GM19324 (cell line): ENCODE results near the gene SLC10A2.

Source experiments
- ATAC-seq: cut with Tn5 transposase; IDR thresholded peaks from one replicate; pipeline ENCODE4 v1.9.1; 2021; ENCODE audit warnings: mild to moderate bottlenecking, moderate library complexity; ENCODE audit not compliant: unreplicated experiment, low FRiP score

SLC10A2 gene

GRCh38 chr13:103055166-103055565 is 11.1 kb downstream of the SLC10A2 start:
- ATAC-seq, result no peak

GRCh38 chr13:103046676-103047075 is 19.5 kb downstream of the SLC10A2 start:
- no peak for ATAC-seq

- ATAC-seq, result no peak
Measured at GRCh38 chr13:103044056-103044455, 22.2 kb downstream of the SLC10A2 start.

- no peak for ATAC-seq
Measured at GRCh38 chr13:103040006-103040405, 26.2 kb downstream of the SLC10A2 start.

GRCh38 chr13:103039183-103039582 is 27.0 kb downstream of the SLC10A2 start:
- no peak for ATAC-seq

- no peak for ATAC-seq
Measured at GRCh38 chr13:103036268-103036667, 29.9 kb downstream of the SLC10A2 start.

- ATAC-seq, result no peak
Measured at GRCh38 chr13:103033999-103034398, 32.2 kb downstream of the SLC10A2 start.

- peak; percentile 90 for ATAC-seq
Measured at GRCh38 chr13:103031332-103031873, 34.8 kb downstream of the SLC10A2 start.

GRCh38 chr13:103030776-103031175 is 35.4 kb downstream of the SLC10A2 start:
- peak; percentile 10 for ATAC-seq

- ATAC-seq, result no peak
Measured at GRCh38 chr13:103029798-103030197, 36.4 kb downstream of the SLC10A2 start.

GRCh38 chr13:103022336-103022735 is 43.9 kb downstream of the SLC10A2 start:
- no peak for ATAC-seq

- no peak for ATAC-seq
Measured at GRCh38 chr13:103018556-103018955, 47.7 kb downstream of the SLC10A2 start.

GRCh38 chr13:103012646-103013045 is 53.6 kb downstream of the SLC10A2 start:
- no peak for ATAC-seq

GRCh38 chr13:103009051-103009840 is 57.0 kb downstream of the SLC10A2 start:
- no peak for ATAC-seq

- ATAC-seq, result peak; percentile 28
Measured at GRCh38 chr13:103007427-103007762, 58.8 kb downstream of the SLC10A2 start.

GRCh38 chr13:103006641-103007426 is 59.4 kb downstream of the SLC10A2 start:
- ATAC-seq, result peak; percentile 94

GRCh38 chr13:103004661-103005345 is 61.4 kb downstream of the SLC10A2 start:
- no peak for ATAC-seq

GRCh38 chr13:103003631-103004030 is 62.6 kb downstream of the SLC10A2 start:
- no peak for ATAC-seq

GRCh38 chr13:103002279-103002678 is 63.9 kb downstream of the SLC10A2 start:
- ATAC-seq, result no peak

GRCh38 chr13:103000157-103000556 is 66.1 kb downstream of the SLC10A2 start:
- no peak for ATAC-seq

GRCh38 chr13:102999499-102999898 is 66.7 kb downstream of the SLC10A2 start:
- no peak for ATAC-seq
